Uterus (tissue), 4 donors: Measurements from ENCODE around the gene SSR1. TPM values are rescaled to one million over a fixed set of nuclear protein-coding genes. Genes with fewer than 3 reads are reported as not detected.
"Not testable (repeated sequence)": the region's sequence is repeated elsewhere in the genome, so short reads cannot be mapped to it uniquely, and the experiment has no call there.

Source experiments
- DNase-seq, 2 donors: peaks; one replicate each; pipeline ENCODE4 v3.0.0-alpha.2; 2019 to 2020
- H3K27ac ChIP-seq, 2 donors: fragments of 200-600 bp; sonication (generic); 1 replicate in 1 of 2; 2 replicates in 1 of 2; pipeline ENCODE4 v1.5.1; 2016 to 2018
- H3K27me3 ChIP-seq, 2 donors: fragments of 200-600 bp; sonication (generic); one replicate each; pipeline ENCODE4 v1.5.1; 2018 to 2019; ENCODE audit warnings: control low read depth in 1 of 2
- H3K36me3 ChIP-seq, 2 donors: fragments of 200-600 bp; sonication (generic); one replicate each; pipeline ENCODE4 v1.5.1; 2019; ENCODE audit warnings: control low read depth in 1 of 2
- H3K4me1 ChIP-seq, 2 donors: fragments of 200-600 bp; sonication (generic); one replicate each; pipeline ENCODE4 v1.5.1; 2018 to 2019; ENCODE audit warnings: control low read depth in 1 of 2
- H3K4me3 ChIP-seq, 2 donors: fragments of 200-600 bp; sonication (generic); 1 replicate in 1 of 2; 2 replicates in 1 of 2; pipeline ENCODE4 v1.5.1; 2018 to 2019; ENCODE audit warnings: mild to moderate bottlenecking in 1 of 2
- H3K9me3 ChIP-seq, 2 donors: fragments of 200-600 bp; sonication (generic); one replicate each; pipeline ENCODE4 v1.5.1; 2019; ENCODE audit warnings: control low read depth in 1 of 2
- CTCF ChIP-seq, 4 experiments: fragments of 200-600 bp in 2 of 4; fragments of 450-650 bp in 2 of 4; sonication (generic) in 2 of 4; IDR thresholded peaks; one replicate each; pipeline ENCODE4 v1.5.1; 2016 to 2019; ENCODE audit warnings: antibody characterized with exemption in 4 of 4, mild to moderate bottlenecking in 2 of 4, moderate library complexity in 1 of 4
- POLR2A ChIP-seq, 2 donors: fragments of 450-650 bp; IDR thresholded peaks; one replicate each; pipeline ENCODE4 v1.6.1; 2016; ENCODE audit warnings: antibody characterized with exemption in 2 of 2, mild to moderate bottlenecking in 1 of 2, moderate library complexity in 1 of 2
- intact Hi-C: fragments of 100-400 bp; cut with DNase I; formaldehyde crosslinking; loops from one replicate; pipeline ENCODE4 v1.15.1; 2023; ENCODE audit warnings: low total_unique reads
- total RNA-seq, 4 donors: library from RNA; depleted of rRNA in 3 of 4; stranded (reverse); fragments of >200 nt in 3 of 4; gene quantifications; one replicate each; pipeline versions ENCODE4 v1.1.0 to v1.2.4, GENCODE V29; 2014 to 2023
- donor health status: DM: yes; HTN: yes; CAD: no.

The SSR1 gene
- total RNA-seq, 4 donors from 2014 or later, result 77.4 to 138 (median 126) TPM

GRCh38 chr6:7290079-7290478 lies 22.9 kb downstream of the SSR1 start:
- H3K27ac ChIP-seq, result no peak overlapping the region
- H3K36me3 ChIP-seq, result no peaks in the 10 kb centered on the region
- TF ChIP-seq CTCF (IDR thresholded peaks at IDR 0.05) (no peak), POLR2A (IDR thresholded peaks at IDR 0.05) (no peak)
- H3K9me3 ChIP-seq, result no peaks in the 10 kb centered on the region
- H3K27me3 ChIP-seq, result no peaks in the 10 kb centered on the region
- H3K4me1 ChIP-seq, result no peaks in the 10 kb centered on the region
- no peak for DNase-seq
- intact Hi-C loops, result no loop called here
- no peak overlapping the region for H3K4me3 ChIP-seq

- Histone ChIP-seq H3K27me3 (no peaks in the 10 kb centered on the region), H3K9me3 (no peaks in the 10 kb centered on the region), H3K4me1 (no peaks in the 10 kb centered on the region), H3K36me3 (no peaks in the 10 kb centered on the region), H3K4me3 (no peak overlapping the region), H3K27ac (no peak overlapping the region)
- no peak for DNase-seq
- TF ChIP-seq POLR2A (IDR thresholded peaks at IDR 0.05) (no peak), CTCF (IDR thresholded peaks at IDR 0.05) (no peak)
- intact Hi-C loops, result no loop called here
These were observed 27.6 kb downstream of the SSR1 start for GRCh38 chr6:7285416-7285815.

- H3K4me3 ChIP-seq, result no peak overlapping the region
- no peak for TF ChIP-seq CTCF (IDR thresholded peaks at IDR 0.05)
- no peak for TF ChIP-seq POLR2A (IDR thresholded peaks at IDR 0.05)
- intact Hi-C loops, result no loop called here
- H3K27me3 ChIP-seq, result no peaks in the 10 kb centered on the region
- no peaks in the 10 kb centered on the region for H3K4me1 ChIP-seq
- H3K9me3 ChIP-seq, result no peaks in the 10 kb centered on the region
- no peak for DNase-seq
- H3K27ac ChIP-seq, result no peak overlapping the region
- H3K36me3 ChIP-seq, result no peaks in the 10 kb centered on the region
These were observed 29.3 kb downstream of the SSR1 start for GRCh38 chr6:7283676-7284075.

- TF ChIP-seq POLR2A (IDR thresholded peaks at IDR 0.05) (no peak), CTCF (IDR thresholded peaks at IDR 0.05) (no peak)
These were observed 30.7 kb downstream of the SSR1 start for GRCh38 chr6:7282097-7282906.

GRCh38 chr6:7276199-7276524 lies 36.8 kb downstream of the SSR1 start:
- H3K4me1 ChIP-seq, result no peaks in the 10 kb centered on the region
- no peaks in the 10 kb centered on the region for H3K36me3 ChIP-seq
- intact Hi-C loops, result loop anchor here (10.0 kb wide), 1 partner anchor 339 kb away; no protein-coding TSS in a partner anchor
- no peak overlapping the region for H3K27ac ChIP-seq
- no peak overlapping the region for H3K4me3 ChIP-seq
- DNase-seq, result no peak
- no peaks in the 10 kb centered on the region for H3K9me3 ChIP-seq
- TF ChIP-seq CTCF (IDR thresholded peaks at IDR 0.05), result no peak
- no peak for TF ChIP-seq POLR2A (IDR thresholded peaks at IDR 0.05)
- H3K27me3 ChIP-seq, result no peaks in the 10 kb centered on the region

More at GRCh38 chr6:7282097-7282906, 30.7 kb downstream of the SSR1 start:
- H3K9me3 ChIP-seq, result no peaks in the 10 kb centered on the region
- no peaks in the 10 kb centered on the region for H3K27me3 ChIP-seq
- no peak overlapping the region for H3K27ac ChIP-seq
- no peaks in the 10 kb centered on the region for H3K36me3 ChIP-seq
- intact Hi-C loops, result no loop called here
- H3K4me3 ChIP-seq, result no peak overlapping the region
- no peaks in the 10 kb centered on the region for H3K4me1 ChIP-seq
- DNase-seq, result no peak

GRCh38 chr6:7274525-7274924 lies 38.5 kb downstream of the SSR1 start:
- not testable (repeated sequence) for H3K4me1 ChIP-seq, H3K36me3 ChIP-seq, H3K9me3 ChIP-seq, H3K27ac ChIP-seq, DNase-seq, H3K27me3 ChIP-seq, H3K4me3 ChIP-seq
- intact Hi-C loops, result loop anchor here (10.0 kb wide), 1 partner anchor 340 kb away; no protein-coding TSS in a partner anchor
